Measurements from ENCODE around the gene PLA2G4E.

The PLA2G4E gene

DNA sequence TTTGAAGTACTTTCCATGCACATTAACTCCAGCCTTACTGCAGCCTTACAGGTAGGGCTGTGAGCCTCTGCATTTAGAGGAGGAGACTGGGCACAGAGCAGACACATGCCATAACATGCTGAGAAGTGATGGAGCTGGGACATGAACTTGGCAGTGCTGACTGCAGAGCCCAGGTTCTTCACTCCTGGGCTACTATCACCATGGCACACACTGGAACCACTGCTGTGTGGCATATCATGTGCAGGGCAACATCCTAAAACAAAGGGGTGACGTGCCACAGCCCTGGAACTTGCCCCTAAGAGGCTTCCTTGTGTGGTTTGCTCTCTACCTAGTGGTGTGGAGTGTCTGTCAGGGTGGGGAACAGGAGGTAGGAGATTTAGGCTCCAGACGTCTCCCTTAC lies 73.9 kb downstream of the PLA2G4E start:
- no peak for TF ChIP-seq CTCF (IDR thresholded peaks at IDR 0.05)
- H3K27me3 ChIP-seq, result no peaks in the 10 kb centered on the region
- H3K4me3 ChIP-seq (ENCODE audit: low read depth in 1 of 2, low read length in 1 of 2), result no peak overlapping the region
- H3K4me1 ChIP-seq (ENCODE audit: control insufficient read depth in 1 of 2, insufficient read depth in 1 of 2, low read depth in 1 of 2, low read length in 1 of 2), result no peaks in the 10 kb centered on the region
- peaks cover 35% of the 10 kb centered on the region for H3K36me3 ChIP-seq
- no peak overlapping the region for H3K27ac ChIP-seq
- H3K9me3 ChIP-seq, result no peaks in the 10 kb centered on the region

DNA sequence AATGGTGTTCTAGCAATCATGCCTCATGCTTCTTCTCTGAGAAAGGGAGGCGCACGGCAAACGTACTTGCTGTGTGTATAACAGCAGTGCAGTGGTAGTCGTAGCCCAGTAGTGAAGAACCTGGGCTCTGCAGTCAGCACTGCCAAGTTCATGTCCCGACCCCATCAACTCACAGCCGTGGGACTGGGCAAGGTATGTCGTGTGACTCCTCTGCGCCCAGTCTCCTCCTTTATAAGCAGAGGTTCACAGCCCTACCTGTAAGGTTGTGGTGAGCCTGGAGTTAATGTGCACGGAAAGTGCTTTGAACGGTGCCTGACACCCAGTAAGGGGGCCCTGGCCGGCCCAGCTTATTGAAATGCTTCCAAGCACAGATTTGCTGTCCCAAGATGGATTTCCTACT lies 75.1 kb downstream of the PLA2G4E start:
- H3K36me3 ChIP-seq, result peaks cover 30% of the 10 kb centered on the region
- no peak overlapping the region for H3K4me3 ChIP-seq (ENCODE audit: low read depth in 1 of 2, low read length in 1 of 2)
- TF ChIP-seq CTCF (IDR thresholded peaks at IDR 0.05), result no peak
- H3K27ac ChIP-seq, result no peak overlapping the region
- H3K9me3 ChIP-seq, result no peaks in the 10 kb centered on the region
- no peaks in the 10 kb centered on the region for H3K27me3 ChIP-seq
- H3K4me1 ChIP-seq (ENCODE audit: control insufficient read depth in 1 of 2, insufficient read depth in 1 of 2, low read depth in 1 of 2, low read length in 1 of 2), result no peaks in the 10 kb centered on the region

- H3K4me3 ChIP-seq (ENCODE audit: low read depth in 1 of 2, low read length in 1 of 2), result no peak overlapping the region
- H3K36me3 ChIP-seq, result peaks cover 28% of the 10 kb centered on the region
- H3K27me3 ChIP-seq, result no peaks in the 10 kb centered on the region
- no peak for TF ChIP-seq CTCF (IDR thresholded peaks at IDR 0.05)
- no peaks in the 10 kb centered on the region for H3K9me3 ChIP-seq
- H3K4me1 ChIP-seq (ENCODE audit: control insufficient read depth in 1 of 2, insufficient read depth in 1 of 2, low read depth in 1 of 2, low read length in 1 of 2), result no peaks in the 10 kb centered on the region
- no peak overlapping the region for H3K27ac ChIP-seq
These were observed 75.6 kb downstream of the PLA2G4E start for GRCh38 chr15:41945221-41945620.

- no peaks in the 10 kb centered on the region for H3K27me3 ChIP-seq
- H3K4me3 ChIP-seq (ENCODE audit: low read depth in 1 of 2, low read length in 1 of 2), result no peak overlapping the region
- H3K27ac ChIP-seq, result no peak overlapping the region
- no peaks in the 10 kb centered on the region for H3K9me3 ChIP-seq
- no peak for TF ChIP-seq CTCF (IDR thresholded peaks at IDR 0.05)
- peaks cover 31% of the 10 kb centered on the region for H3K36me3 ChIP-seq
- no peaks in the 10 kb centered on the region for H3K4me1 ChIP-seq (ENCODE audit: control insufficient read depth in 1 of 2, insufficient read depth in 1 of 2, low read depth in 1 of 2, low read length in 1 of 2)
These were observed 76.4 kb downstream of the PLA2G4E start for GRCh38 chr15:41944313-41944940.

DNA sequence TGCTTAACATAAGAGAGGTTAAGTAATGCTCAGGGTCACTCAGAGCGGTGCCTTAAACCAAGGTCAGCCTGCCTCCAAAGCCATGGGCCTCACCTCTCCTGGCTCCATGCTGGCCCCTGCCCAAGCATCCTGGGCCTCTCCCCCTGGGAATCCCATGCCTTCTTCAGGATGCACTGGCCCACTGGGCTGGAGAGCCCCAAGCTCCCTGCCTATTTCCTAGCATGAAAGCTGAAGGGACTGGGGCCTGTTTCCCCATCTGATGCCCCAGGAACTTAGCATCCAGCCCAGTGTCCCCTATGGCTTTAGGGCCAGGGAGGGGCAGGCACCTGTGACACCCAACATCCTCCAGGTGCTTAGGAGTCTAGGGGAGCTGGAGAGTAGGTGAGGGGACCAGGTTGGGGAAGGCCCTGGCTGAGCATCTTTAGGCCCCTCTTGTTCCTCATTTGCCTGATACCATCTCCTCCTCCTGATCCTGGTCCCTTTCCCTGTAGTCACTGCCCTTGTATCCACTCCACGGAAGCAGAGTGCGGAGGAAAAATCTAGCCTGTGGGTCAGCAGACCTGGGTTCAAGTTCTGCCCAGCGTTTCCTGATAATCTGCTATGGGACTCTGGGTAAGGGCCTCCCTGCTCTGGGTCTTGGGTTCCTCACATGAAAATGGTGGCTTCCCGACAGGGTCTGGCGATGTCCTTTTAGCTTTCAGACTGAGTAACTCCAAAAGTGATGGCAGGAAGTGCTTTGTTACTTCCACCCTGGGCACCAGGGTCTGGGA lies 77.1 kb downstream of the PLA2G4E start:
- Histone ChIP-seq H3K4me1 (ENCODE audit: control insufficient read depth in 1 of 2, insufficient read depth in 1 of 2, low read depth in 1 of 2, low read length in 1 of 2) (no peaks in the 10 kb centered on the region), H3K9me3 (no peaks in the 10 kb centered on the region), H3K36me3 (peaks cover 31% of the 10 kb centered on the region), H3K27ac (no peak overlapping the region), H3K4me3 (ENCODE audit: low read depth in 1 of 2, low read length in 1 of 2) (no peak overlapping the region), H3K27me3 (no peaks in the 10 kb centered on the region)
- no peak for TF ChIP-seq CTCF (IDR thresholded peaks at IDR 0.05)

Data from neutrophil (primary cell).